Middle frontal gyrus (tissue), 1 donor: ENCODE data around the gene ZNF85.
"Not testable (repeated sequence)": the region's sequence is repeated elsewhere in the genome, so short reads cannot be mapped to it uniquely, and the experiment has no call there.

ENCODE experiments used
- DNase-seq: peaks from one replicate; pipeline ENCODE4 v3.0.0-alpha.2; 2015; ENCODE audit warnings: low spot score; ENCODE audit errors: extremely low spot score

Gene ZNF85

GRCh38 chr19:20923077-20923871, at the start of gene ZNF85:
ZNF85 (plus strand) TSS chr19:20923251; CDS start chr19:20923401, 150 bp downstream.
- peak; percentile 87 for DNase-seq

GRCh38 chr19:20879501-20879900, 43.5 kb upstream of the ZNF85 start:
- no peak for DNase-seq

- DNase-seq: no peak
Observed at GRCh38 chr19:20912973-20913372, 10.1 kb upstream of the ZNF85 start.

- no peak for DNase-seq
Observed at GRCh38 chr19:20925481-20925880, 2.4 kb downstream of the ZNF85 start.

- DNase-seq: no peak
Observed at GRCh38 chr19:20926796-20927195, 3.7 kb downstream of the ZNF85 start.

- DNase-seq: no peak
Observed at GRCh38 chr19:20928371-20928770, 5.3 kb downstream of the ZNF85 start.

GRCh38 chr19:20936322-20936947, 13.4 kb downstream of the ZNF85 start:
- DNase-seq: not testable (repeated sequence)

- DNase-seq: not testable (repeated sequence)
Observed at GRCh38 chr19:20952561-20953095, 29.6 kb downstream of the ZNF85 start.

GRCh38 chr19:20964798-20965197, 41.7 kb downstream of the ZNF85 start:
- DNase-seq: no peak

- DNase-seq: no peak
Observed at GRCh38 chr19:20968092-20968491, 45.0 kb downstream of the ZNF85 start.

- DNase-seq: no peak
Observed at GRCh38 chr19:20969498-20969897, 46.4 kb downstream of the ZNF85 start.

- no peak for DNase-seq
Observed at GRCh38 chr19:20969898-20970297, 46.8 kb downstream of the ZNF85 start.

- not testable (repeated sequence) for DNase-seq
Observed at GRCh38 chr19:20992788-20993187, 69.7 kb downstream of the ZNF85 start.

GRCh38 chr19:20999731-21000352, 76.8 kb downstream of the ZNF85 start:
- DNase-seq: peak; percentile 92
